HCT116 (cell line): ENCODE measurements around the gene PCDHGB2.

ENCODE experiments used
- CEBPB ChIP-seq: IDR thresholded peaks from 2 replicates; pipeline ENCODE4 v1.6.1; 2012; ENCODE audit warnings: low read depth
- CTCF ChIP-seq, 3 experiments: fragments of 200-600 bp in 1 of 3; sonication (generic) in 1 of 3; IDR thresholded peaks in 2 of 3; conservative IDR thresholded peaks in 1 of 3; 2 replicates each; pipeline ENCODE4 v1.5.1; 2012 to 2017; ENCODE audit warnings: low read depth in 2 of 3, low read length in 2 of 3, antibody characterized with exemption in 1 of 3, borderline replicate concordance in 1 of 3, control low read depth in 1 of 3, mild to moderate bottlenecking in 1 of 3, mixed read lengths in 1 of 3, mixed run types in 1 of 3, moderate library complexity in 1 of 3; ENCODE audit not compliant: insufficient read depth in 1 of 3
- ELF1 ChIP-seq: IDR thresholded peaks from 2 replicates; pipeline ENCODE4 v1.6.1; 2012; ENCODE audit warnings: low read depth, borderline replicate concordance
- EZH2 ChIP-seq: fragments of 200-600 bp; sonication (generic); IDR thresholded peaks from 2 replicates; pipeline ENCODE4 v1.6.1; 2017; ENCODE audit warnings: antibody characterized with exemption, mixed run types
- EZH2phosphoT487 ChIP-seq: fragments of 200-600 bp; IDR thresholded peaks from 2 replicates; pipeline ENCODE4 v1.6.1; 2018; ENCODE audit warnings: antibody characterized with exemption, borderline replicate concordance
- JUND ChIP-seq: IDR thresholded peaks from 2 replicates; pipeline ENCODE4 v1.6.1; 2012
- MAX ChIP-seq: IDR thresholded peaks from 2 replicates; pipeline ENCODE4 v1.6.1; 2012
- POLR2A ChIP-seq: IDR thresholded peaks from 2 replicates; pipeline ENCODE4 v1.7.0; 2011; ENCODE audit warnings: borderline replicate concordance; ENCODE audit not compliant: insufficient read depth, insufficient read length; ENCODE audit errors: extremely low read depth
- POLR2AphosphoS5 ChIP-seq: IDR thresholded peaks from 2 replicates; pipeline ENCODE4 v1.6.1; 2011; ENCODE audit warnings: mild to moderate bottlenecking, low read depth, low read length, moderate library complexity
- RAD21 ChIP-seq: IDR thresholded peaks from 2 replicates; pipeline ENCODE4 v1.6.1; 2012; ENCODE audit warnings: low read depth, mild to moderate bottlenecking
- REST ChIP-seq: IDR thresholded peaks from 2 replicates; pipeline ENCODE4 v1.6.1; 2012; ENCODE audit warnings: low read depth
- SP1 ChIP-seq: IDR thresholded peaks from 2 replicates; pipeline ENCODE4 v1.6.1; 2012; ENCODE audit warnings: low read depth
- TCF7L2 ChIP-seq: IDR thresholded peaks from 2 replicates; pipeline ENCODE4 v1.7.0; 2011; ENCODE audit warnings: borderline replicate concordance, inconsistent platforms; ENCODE audit not compliant: insufficient read depth, insufficient read length; ENCODE audit errors: extremely low read depth
- ZNF274 ChIP-seq: fragments of 200-500 bp; sonication (Bioruptor generic); IDR thresholded peaks from 2 replicates; pipeline ENCODE4 v1.6.1; 2014; ENCODE audit warnings: mild to moderate bottlenecking, low read depth, low read length, inconsistent platforms

- TF ChIP-seq CTCF (IDR thresholded peaks at IDR 0.05 in 2 of 3, conservative IDR thresholded peaks at IDR 0.05 in 1 of 3; ENCODE audit: borderline replicate concordance in 1 of 3, insufficient read depth in 1 of 3, low read depth in 2 of 3, low read length in 2 of 3) (no peak), POLR2A (no peak), RAD21 (no peak), POLR2AphosphoS5 (no peak), REST (no peak), ZNF274 (no peak), ELF1 (no peak), CEBPB (no peak), SP1 (no peak), EZH2 (no peak), MAX (no peak), EZH2phosphoT487 (no peak), TCF7L2 (no peak), JUND (no peak)
Measured at GRCh38 chr5:141343953-141344463, 15.8 kb upstream of the PCDHGB2 start.
